ENCODE measurements around the gene CNN3. TPM values are rescaled to one million over a fixed set of nuclear protein-coding genes. Genes with fewer than 3 reads are reported as not detected.
A peak's percentile ranks its signal among the peaks of the same experiment; 100 is the strongest.

The CNN3 gene
- total and polyA plus RNA-seq, 4 donors: 43.9 to 87.4 (median 69.6) TPM

DNA sequence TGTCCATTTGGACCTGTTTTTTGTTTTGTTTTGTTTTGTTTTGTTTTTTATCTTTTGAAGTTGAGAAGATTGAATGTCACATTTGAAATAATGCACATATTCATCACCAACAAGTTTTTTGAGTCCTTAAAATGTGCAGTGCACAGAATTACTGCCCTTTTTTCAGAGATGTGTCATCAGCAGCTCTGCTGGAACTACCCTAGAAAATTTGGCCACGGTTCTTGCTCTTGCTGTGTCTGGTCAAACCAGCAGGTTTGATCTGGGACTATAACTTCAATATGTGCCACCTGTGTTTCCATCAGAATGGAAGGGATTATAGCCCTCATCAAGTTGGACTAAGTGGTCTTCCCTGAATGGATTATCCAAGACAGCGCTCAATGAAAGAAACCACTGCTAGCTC, 24.1 kb upstream of the CNN3 start:
- H3K27me3 ChIP-seq (ENCODE audit: control insufficient read depth in 4 of 4, insufficient read depth in 4 of 4, low read length in 3 of 4): no peaks in the 10 kb centered on the region
- WGBS: 65% methylated on average over 2 of the region's 2 CpGs
- no peaks in the 10 kb centered on the region for H3K9me3 ChIP-seq (ENCODE audit: control insufficient read depth in 4 of 4, low read length in 3 of 4)
- H3K36me3 ChIP-seq (ENCODE audit: control insufficient read depth in 4 of 4, insufficient read depth in 3 of 4, low read depth in 1 of 4, low read length in 3 of 4): no peaks in the 10 kb centered on the region
- H3K4me1 ChIP-seq (ENCODE audit: control insufficient read depth in 4 of 4, insufficient read depth in 4 of 4, low read length in 3 of 4): peaks cover 7 to 49% (median 22%) of the 10 kb centered on the region in 4 donors
- H3K9ac ChIP-seq (ENCODE audit: low read depth in 1 of 2, low read length in 2 of 2): no peak overlapping the region
- DNase-seq (ENCODE audit: low spot score): no peak
- H3K4me3 ChIP-seq (ENCODE audit: low read depth in 1 of 3, low read length in 3 of 3): no peak overlapping the region
- TF ChIP-seq GABPA (IDR thresholded peaks at IDR 0.05 in 1 of 2, conservative IDR thresholded peaks at IDR 0.05 in 1 of 2): no peak
- TF ChIP-seq, protein P1, sequence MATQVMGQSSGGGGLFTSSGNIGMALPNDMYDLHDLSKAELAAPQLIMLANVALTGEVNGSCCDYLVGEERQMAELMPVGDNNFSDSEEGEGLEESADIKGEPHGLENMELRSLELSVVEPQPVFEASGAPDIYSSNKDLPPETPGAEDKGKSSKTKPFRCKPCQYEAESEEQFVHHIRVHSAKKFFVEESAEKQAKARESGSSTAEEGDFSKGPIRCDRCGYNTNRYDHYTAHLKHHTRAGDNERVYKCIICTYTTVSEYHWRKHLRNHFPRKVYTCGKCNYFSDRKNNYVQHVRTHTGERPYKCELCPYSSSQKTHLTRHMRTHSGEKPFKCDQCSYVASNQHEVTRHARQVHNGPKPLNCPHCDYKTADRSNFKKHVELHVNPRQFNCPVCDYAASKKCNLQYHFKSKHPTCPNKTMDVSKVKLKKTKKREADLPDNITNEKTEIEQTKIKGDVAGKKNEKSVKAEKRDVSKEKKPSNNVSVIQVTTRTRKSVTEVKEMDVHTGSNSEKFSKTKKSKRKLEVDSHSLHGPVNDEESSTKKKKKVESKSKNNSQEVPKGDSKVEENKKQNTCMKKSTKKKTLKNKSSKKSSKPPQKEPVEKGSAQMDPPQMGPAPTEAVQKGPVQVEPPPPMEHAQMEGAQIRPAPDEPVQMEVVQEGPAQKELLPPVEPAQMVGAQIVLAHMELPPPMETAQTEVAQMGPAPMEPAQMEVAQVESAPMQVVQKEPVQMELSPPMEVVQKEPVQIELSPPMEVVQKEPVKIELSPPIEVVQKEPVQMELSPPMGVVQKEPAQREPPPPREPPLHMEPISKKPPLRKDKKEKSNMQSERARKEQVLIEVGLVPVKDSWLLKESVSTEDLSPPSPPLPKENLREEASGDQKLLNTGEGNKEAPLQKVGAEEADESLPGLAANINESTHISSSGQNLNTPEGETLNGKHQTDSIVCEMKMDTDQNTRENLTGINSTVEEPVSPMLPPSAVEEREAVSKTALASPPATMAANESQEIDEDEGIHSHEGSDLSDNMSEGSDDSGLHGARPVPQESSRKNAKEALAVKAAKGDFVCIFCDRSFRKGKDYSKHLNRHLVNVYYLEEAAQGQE (IDR thresholded peaks at IDR 0.05): no peak
- TF ChIP-seq CTCF (IDR thresholded peaks at IDR 0.05; ENCODE audit: low read depth, low read length, missing input control): no peak
- no peak for TF ChIP-seq RXRA (IDR thresholded peaks at IDR 0.05)
- TF ChIP-seq SP1 (IDR thresholded peaks at IDR 0.05): no peak
- TF ChIP-seq TAF1 (conservative IDR thresholded peaks at IDR 0.05): no peak
- no peak for TF ChIP-seq JUND (IDR thresholded peaks at IDR 0.05)
- TF ChIP-seq RAD21 (IDR thresholded peaks at IDR 0.05): no peak
- H3K27ac ChIP-seq (ENCODE audit: low read depth in 1 of 2, low read length in 2 of 2): peak overlapping the region; percentile 37 to 52

GRCh38 chr1:94949681-94950661, 23.1 kb upstream of the CNN3 start:
- Histone ChIP-seq H3K4me1 (ENCODE audit: control insufficient read depth in 4 of 4, insufficient read depth in 4 of 4, low read length in 3 of 4) (peaks cover 3 to 43% (median 21%) of the 10 kb centered on the region in 4 donors), H3K27ac (ENCODE audit: low read depth in 1 of 2, low read length in 2 of 2) (peak overlapping the region; percentile 62 to 86)
- no peak for DNase-seq (ENCODE audit: low spot score)
- peak; percentile 75 for TF ChIP-seq FOXA2 (IDR thresholded peaks at IDR 0.05)
- peak; percentile 37 to 52 for TF ChIP-seq EGR1 (IDR thresholded peaks at IDR 0.05; ENCODE audit: low read depth in 2 of 2)
- TF ChIP-seq, protein P2, sequence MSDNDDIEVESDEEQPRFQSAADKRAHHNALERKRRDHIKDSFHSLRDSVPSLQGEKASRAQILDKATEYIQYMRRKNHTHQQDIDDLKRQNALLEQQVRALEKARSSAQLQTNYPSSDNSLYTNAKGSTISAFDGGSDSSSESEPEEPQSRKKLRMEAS (IDR thresholded peaks at IDR 0.05): peak; percentile 96
- peak; percentile 4 for TF ChIP-seq CTCF (IDR thresholded peaks at IDR 0.05; ENCODE audit: low read depth, low read length, missing input control)
- TF ChIP-seq, protein P1 (IDR thresholded peaks at IDR 0.05): peak; percentile 70
- peak; percentile 85 to 92 for TF ChIP-seq RXRA (IDR thresholded peaks at IDR 0.05)
- TF ChIP-seq YY1 (IDR thresholded peaks at IDR 0.05): peak; percentile 94
- TF ChIP-seq HNF4A (conservative IDR thresholded peaks at IDR 0.05): peak; percentile 71 to 83
- peak; percentile 66 for TF ChIP-seq FOXA1 (IDR thresholded peaks at IDR 0.05)
- TF ChIP-seq HNF4G (IDR thresholded peaks at IDR 0.05): peak; percentile 56
- peak; percentile 91 for TF ChIP-seq SP1 (IDR thresholded peaks at IDR 0.05)
- no peak for TF ChIP-seq TAF1 (conservative IDR thresholded peaks at IDR 0.05)
- TF ChIP-seq RAD21 (IDR thresholded peaks at IDR 0.05): peak; percentile 25 to 61
- no peak for TF ChIP-seq ATF3 (IDR thresholded peaks at IDR 0.05)
- no peak for TF ChIP-seq GABPA (IDR thresholded peaks at IDR 0.05 in 1 of 2, conservative IDR thresholded peaks at IDR 0.05 in 1 of 2)
- TF ChIP-seq NR2F2 (IDR thresholded peaks at IDR 0.05): peak; percentile 43

More at GRCh38 chr1:94949681-94950661, 23.1 kb upstream of the CNN3 start:
- WGBS: 27% methylated on average over 4 of the region's 4 CpGs
- H3K27me3 ChIP-seq (ENCODE audit: control insufficient read depth in 4 of 4, insufficient read depth in 4 of 4, low read length in 3 of 4): no peaks in the 10 kb centered on the region
- H3K36me3 ChIP-seq (ENCODE audit: control insufficient read depth in 4 of 4, insufficient read depth in 3 of 4, low read depth in 1 of 4, low read length in 3 of 4): no peaks in the 10 kb centered on the region
- H3K9me3 ChIP-seq (ENCODE audit: control insufficient read depth in 4 of 4, low read length in 3 of 4): no peaks in the 10 kb centered on the region
- no peak overlapping the region for H3K4me3 ChIP-seq (ENCODE audit: low read depth in 1 of 3, low read length in 3 of 3)
- no peak overlapping the region for H3K9ac ChIP-seq (ENCODE audit: low read depth in 1 of 2, low read length in 2 of 2)

All from liver (tissue), 9 donors.